ENCODE data around the gene NADSYN1.

Gene NADSYN1

DNA sequence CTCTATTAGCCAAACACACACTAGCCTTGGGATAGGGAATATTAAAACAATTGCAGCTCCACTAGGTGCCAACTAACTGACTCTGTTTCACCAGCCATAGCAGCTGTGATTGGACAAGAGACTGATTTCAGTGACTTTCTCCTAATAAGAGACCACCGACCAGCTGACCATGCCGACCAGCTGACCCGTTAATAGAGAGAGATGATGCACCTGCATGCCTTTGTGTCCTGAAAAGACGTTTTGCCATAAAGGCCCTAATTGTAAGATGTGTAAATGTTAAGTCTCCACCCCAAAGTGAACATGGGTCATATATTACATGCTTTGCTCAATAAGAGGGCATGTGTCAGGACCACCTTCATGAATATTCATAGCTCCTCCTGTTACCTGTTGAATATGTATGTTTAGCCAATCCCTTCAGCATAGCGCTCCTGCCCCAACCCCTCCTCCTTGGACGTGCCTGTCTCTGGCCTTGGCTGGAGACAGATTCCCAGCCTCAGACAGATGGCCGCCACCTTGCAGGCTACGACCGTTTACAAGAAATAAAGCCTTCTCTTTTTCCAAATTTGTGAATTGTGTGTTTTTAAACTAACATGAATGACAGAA lies 1.3 kb upstream of the NADSYN1 start:
- peak; percentile 22 for DNase-seq (ENCODE audit: low spot score)

DNA sequence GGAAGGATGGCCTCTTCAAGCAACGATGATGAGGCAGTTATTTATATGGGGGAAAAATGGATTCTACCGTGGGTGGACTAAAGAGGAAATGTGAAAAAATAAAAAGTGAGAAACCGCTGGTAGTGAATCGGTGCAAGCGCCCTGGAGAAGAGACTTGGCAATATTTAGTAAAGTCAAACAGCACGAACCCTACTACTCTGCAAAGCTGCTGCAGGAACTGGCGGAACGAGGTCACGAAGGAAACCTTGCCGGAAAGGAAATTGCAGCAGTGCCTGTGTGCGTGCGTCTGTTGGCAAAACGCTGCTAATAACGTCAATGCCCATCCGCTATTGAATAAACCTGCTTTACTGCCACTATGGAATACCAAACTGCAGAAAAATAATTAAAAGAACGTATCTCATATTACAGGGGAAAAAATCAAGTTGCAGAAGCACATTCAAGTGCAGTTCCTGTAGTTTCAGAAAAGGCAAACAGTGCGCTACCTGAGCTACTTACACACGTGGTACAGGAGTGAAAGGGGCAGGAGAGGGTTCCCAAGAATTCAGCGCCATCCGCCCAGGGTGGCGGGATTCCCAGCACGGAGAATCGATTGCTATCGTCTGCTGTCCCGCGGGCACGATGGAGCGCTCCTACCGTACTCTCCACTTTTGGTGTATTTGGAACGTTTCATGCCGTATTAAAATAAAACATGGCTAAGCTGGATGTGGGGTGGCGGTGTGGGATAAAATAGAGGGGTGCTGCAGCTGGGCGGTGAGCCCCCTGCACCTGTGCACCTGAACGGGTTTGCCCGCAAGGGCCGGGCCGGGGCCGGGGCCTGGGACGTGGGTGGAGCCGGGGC lies 585 bp upstream of the NADSYN1 start:
- peak; percentile 70 for DNase-seq (ENCODE audit: low spot score)

DNA sequence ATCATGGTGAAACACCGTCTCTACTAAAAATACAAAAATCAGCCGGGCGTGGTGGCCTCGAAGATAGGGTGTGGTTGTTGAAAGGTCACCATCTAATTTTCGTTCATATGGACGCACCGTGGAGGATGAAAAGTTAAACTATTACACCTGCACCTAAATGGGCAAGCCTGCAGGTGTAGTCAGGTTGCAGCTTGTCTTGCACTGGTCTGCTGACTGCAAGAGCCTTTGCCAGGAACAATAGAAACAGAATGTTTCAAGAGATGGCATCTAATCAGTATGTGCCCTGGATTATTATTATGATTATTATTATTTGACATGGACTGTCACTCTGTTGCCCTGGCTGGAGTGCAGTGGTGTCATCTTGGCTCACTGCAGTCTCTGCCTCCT lies 908 bp downstream of the NADSYN1 start:
- no peak for DNase-seq (ENCODE audit: low spot score)

DNA sequence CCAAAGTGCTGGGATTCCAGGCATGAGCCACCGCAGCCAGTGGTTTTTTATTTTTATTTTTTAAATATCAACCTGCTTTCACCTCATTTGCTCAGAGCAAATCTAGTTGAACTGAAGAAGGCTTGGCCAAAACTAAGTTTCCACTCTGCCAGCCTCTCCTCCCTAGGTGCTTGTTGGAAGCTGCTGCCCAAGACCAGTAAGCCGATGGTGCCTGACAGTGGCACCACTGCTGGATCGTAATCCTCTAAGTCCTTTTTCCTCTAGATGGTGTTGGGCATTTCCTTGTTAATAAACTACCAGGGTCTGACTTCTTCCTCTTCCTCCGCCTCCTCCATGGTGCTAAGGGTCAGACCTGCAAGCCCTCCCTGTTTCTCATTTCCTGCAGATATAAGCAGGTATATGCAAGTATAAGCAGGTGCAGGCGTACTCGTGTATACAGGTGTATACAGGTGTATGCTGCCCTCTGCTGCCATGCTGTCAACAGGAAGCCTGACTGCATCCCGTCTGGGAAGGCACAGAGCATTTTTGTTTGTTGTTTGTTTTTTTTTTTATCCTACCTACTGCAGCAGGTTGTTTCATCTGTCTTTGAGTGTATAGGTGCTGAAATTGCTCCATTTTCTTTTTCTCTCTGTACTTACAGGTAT lies 1.6 kb downstream of the NADSYN1 start:
- no peak for DNase-seq (ENCODE audit: low spot score)

DNA sequence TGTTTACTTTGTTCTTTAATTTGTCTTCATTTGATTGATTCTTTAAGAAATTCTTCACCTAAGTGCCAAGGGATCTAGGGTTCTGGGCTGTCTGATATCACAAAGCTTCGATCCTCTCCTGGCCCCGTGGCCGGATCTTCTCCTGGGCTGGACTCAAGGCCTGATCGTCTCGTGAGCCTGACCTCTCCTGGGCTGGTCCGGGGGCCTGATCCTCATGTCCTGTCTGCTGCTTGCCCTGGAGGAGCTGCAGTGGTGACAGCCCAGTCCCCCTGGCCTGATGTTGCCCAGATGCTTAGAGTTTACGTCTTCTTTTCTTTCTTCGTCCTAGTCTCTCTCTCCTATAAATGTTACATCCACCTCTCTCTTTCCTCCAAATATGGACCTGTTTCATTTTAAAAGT lies 3.3 kb downstream of the NADSYN1 start:
- no peak for DNase-seq (ENCODE audit: low spot score)

DNA sequence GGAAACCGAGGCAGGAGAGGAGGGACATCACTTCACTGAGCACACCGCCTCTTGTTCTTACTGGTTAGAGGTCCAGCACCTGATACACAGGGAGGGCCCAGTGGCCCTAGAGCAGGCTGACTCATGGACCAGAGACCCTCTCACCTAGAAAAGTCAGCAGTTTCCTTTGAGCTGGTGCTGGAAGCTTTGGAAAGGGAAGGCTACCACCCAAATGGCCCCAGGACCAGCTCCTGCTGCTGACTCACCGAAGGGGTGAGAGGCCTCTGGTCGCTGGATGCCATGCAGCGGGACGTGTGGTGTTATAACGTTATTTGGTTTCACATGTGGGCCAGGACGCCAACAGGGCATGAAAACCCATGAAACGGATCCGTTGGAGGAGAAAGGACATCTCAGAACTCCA lies 3.8 kb downstream of the NADSYN1 start:
- no peak for DNase-seq (ENCODE audit: low spot score)

DNA sequence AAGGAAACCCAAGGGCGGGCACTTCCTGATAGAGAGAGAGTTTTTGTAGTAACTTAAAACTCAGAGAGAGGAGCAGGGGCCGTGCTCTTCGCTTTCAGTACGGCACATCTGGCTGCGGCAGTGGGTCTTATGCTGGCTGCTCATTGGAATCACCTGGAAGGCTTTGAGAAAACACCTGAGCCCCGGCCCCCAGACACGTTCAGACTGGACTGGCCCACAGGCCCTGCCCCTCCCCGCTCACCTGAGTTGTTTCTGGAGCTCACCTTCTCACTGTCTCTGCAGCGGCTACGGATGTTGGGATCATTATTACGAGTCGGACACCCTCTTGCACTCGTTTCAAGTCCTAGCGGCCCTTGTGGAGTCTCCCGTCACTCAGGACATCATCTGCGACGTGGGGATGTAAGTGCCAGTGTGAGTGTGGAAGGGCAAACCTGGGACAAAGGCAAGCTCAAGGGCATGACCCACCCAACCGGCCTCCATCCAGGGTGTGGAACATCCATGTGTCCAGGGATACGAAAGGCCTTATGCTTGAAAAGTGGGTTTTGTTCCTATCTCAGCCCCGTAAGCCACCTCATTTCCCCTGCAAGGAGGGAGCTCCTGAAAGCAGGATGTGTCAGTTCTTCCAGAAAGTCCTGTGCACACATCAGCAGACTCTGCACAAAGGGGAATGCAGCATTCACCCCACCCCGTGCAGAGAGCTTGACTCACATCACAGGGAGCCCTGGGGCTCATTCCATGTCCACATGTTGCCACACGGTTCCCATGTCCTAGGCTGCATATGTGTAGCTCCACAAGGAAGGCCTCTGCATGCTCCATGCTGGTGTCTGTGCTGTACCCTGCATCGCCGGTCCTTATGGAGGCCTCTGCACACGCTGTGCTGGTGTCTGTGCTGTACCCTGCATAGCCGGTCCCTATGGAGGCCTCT lies 5.4 kb downstream of the NADSYN1 start:
- DNase-seq (ENCODE audit: low spot score), result no peak

DNA sequence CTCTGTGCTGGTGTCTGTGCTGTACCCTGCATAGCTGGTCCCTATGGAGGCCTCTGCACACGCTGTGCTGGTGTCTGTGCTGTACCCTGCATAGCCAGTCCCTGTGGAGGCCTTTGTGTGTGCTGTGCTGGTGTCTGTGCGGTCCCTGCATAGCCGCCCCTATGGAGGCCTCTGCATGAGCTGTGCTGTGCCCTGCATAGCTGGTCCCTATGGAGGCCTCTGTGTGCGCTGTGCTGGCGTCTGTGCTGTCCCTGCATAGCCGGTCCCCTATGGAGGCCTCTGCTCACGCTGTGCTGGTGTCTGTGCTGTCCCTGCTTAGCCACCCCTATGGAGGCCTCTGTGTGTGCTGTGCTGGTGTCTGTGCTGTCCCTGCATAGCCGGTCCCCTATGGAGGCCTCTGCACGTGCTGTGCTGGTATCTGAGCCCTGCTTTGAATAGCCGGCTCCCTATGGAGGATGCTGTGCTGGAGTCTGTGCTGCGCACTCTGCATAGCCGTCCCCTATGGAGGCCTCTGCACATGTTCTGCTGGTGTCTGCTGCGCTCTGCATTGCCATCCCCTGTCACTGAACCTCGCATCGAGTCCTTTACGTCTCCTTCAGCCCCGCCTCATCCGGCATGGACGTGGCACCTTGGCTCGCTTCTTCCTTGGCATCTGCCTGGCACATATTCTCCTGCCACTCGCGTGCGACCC lies 6.2 kb downstream of the NADSYN1 start:
- DNase-seq (ENCODE audit: low spot score), result no peak

DNA sequence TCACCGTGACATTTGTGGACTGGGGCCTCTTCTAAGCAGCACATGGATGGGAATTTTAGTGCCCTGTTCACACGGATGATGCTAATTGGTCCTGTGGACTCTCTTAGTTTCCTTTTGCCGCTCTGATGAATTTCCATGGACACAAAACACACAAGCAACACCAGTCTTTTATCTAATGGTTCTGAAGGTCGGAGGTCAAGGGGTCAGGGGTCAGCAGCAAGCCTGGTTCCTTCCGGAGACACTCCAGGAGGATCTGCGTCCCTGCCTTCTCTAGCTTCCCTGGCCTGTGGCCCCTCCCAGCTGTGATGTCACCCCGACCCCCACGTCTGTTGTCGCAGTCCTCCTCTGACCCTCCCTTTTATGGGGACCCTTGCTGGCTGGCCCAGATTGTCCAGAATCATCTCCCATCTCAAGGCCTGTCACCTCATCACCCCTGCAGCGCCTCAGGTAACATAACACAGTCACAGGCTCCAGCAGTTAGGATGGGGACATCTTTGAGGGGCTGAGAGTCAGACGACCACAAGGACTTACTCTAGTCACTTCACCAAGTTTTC lies 6.8 kb downstream of the NADSYN1 start:
- DNase-seq (ENCODE audit: low spot score), result no peak

DNA sequence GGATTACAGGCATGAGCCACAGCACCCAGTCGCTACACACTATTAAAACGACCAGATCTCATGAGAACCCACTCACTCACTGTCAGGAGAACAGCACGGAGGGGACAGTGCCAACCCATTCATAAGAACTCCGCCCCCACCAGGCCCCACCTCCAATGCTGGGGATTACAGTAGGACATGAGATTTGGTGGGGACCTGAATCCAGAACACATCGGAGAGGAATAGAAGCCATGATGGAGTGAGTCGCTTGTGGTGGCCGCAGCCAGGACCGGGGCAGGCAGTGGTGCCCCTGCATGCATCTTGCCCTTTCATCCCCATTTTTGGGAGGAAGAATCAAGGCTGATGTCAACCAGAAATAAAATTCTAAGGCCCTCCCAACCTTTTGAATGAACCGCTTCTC lies 8.7 kb downstream of the NADSYN1 start:
- DNase-seq (ENCODE audit: low spot score), result no peak

DNA sequence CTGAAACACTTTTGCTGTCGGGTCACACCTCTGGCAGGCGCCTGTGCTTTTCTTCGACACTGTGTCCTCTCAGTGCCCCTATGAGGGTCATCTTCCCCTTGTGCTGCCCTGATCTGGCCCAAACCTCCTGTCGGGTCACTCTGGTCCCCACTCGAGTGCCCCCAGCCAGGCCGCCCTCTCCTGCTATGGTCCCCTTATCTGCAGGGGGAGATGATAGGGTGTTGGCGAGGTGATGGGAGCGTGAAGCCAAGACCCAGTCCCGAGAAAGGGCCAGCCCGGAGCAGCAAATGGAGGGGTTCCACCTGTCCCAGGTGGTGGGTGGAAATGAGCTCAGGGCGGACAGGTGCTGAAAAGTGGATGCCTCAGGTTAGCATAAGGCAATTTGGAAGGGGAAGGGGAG lies 9.7 kb downstream of the NADSYN1 start:
- no peak for DNase-seq (ENCODE audit: low spot score)

DNA sequence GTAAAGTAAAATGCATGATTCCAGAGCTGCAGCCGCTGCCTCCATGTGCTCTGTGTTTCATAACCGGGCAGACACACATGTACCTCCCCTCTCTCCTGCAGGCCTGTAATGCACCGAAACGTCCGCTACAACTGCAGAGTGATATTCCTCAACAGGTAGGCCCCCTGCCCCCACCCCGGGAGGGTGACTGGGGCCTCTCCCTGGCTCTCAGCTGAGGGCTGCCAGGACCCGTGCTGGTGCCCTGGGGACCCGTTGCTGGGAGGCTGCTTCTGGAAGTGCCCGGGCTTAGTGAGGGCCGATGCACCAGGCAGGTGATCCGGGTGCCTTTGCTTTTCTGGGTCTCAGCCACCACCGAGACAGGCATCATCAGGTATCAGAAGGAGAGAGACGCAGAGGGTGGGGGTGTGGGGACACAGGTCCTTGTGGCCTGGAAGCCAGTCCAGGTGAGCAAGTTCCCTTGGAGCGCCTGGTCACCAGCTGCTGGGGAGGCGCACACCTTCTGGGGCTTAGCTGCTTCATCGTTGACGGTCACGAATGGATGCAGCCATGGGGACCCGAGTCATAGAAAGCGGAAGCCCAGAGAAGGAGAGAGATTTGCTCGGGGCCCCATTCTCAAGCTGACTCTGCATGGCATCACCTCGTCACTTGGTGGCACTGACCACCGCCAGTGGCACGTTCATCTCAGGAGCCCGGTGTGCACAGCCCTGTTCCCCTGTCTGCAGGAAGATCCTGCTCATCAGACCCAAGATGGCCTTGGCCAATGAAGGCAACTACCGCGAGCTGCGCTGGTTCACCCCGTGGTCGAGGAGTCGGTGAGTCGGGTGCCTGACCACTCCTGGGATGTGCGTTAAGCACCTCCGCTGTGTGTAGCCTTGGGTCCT lies 10.6 kb downstream of the NADSYN1 start:
- DNase-seq (ENCODE audit: low spot score), result no peak

DNA sequence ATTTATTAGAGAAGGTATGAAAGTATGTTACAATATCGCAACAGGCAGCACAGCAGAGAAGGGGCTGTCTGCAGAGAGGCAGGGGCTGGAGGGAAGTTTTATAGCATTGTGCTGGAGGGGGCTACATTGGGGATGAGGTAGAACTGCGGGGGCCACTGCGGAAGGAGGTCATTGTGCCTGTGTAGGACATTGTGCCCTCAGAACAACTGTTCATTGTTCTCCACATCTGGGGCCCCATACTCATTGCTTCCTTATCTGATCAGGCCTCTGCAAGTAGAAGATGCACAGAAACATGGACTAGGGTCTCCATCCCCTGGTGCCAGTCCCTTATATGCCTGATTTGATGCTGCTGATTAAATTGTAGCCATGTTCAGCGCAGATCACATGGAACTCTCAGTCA lies 12.1 kb downstream of the NADSYN1 start:
- no peak for DNase-seq (ENCODE audit: low spot score)

DNA sequence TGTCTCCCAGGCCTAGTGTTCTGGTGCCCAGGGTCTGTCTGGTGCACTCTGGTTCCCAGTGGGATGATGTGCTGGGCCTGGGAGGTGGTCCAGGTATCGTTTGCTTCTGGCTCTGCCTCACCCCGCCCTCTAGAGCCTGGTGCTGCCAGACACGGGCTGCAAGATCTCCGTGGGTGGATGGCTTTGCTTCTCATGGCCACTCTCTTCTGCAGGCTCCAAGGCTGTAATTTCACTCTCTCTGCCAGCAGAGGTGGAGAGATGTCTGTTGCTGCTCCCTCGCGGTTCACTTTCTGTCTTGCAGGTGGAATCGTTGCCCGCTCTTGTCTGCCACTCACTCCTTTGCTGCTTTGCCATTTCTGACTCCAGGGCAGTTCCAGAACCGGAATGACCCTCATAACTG lies 13.4 kb downstream of the NADSYN1 start:
- no peak for DNase-seq (ENCODE audit: low spot score)

DNA sequence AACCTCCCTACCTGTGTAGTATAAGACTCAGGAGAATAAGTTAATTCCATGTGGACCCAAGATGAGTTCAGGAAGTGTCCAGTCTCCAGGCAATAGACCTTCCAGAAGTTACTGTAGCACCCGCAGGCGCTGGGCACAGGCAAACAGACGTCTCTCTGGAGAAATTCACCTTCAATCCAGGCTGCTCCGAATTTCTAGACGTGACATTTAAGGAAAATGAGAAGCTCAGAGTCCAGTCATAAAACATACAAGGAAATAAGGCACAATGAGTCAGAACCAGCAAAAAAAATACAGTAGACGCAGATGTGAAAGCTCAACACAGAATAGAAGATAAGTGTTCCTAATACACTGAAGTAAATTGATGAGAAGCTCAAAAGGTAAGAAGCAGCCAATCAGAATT lies 14.2 kb downstream of the NADSYN1 start:
- DNase-seq (ENCODE audit: low spot score), result no peak

DNA sequence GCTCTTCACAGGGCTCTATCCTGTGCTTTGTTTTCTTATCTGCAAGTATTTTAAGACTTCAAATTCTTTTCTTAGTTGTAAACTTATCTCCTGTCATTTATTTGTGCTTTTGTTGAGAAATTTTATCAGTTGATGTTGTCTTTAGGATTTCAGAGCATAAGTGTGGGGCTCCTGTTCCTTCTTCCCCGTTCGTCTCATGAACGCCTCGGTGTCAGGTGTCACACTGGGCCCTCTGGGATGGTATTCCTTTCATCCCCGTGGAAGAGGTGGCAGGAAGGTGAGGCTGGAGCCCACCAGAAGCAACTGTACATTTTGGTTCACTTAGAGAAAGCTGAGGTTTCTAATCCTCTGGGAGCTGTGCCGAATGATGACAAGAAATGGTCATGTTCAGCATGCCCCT lies 17.9 kb downstream of the NADSYN1 start:
- no peak for DNase-seq (ENCODE audit: low spot score)

DNA sequence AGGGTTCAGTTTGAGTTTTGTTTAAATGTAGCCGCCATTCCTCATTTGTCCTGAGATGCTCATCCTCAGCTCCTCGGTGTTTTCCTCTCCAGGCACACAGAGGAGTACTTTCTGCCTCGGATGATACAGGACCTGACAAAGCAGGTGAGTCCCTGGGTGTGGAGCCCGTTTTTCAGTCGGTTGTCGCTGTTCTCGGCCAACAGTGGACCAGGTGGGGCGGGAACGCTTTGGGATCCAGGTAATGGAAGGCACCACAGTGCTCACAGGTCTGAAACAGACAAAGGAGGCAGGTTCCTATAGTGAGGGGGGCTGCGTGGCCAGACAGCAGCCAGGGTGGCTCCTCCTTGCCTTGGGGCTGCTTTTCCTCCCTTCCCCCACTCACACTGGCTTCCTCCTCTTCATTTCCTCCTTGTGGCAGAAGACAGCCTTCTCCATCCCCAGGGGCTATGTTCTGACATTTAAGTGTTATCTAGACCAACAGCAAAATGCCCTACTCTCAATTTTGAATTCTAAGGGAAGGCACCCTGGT lies 19.4 kb downstream of the NADSYN1 start:
- DNase-seq (ENCODE audit: low spot score), result no peak

DNA sequence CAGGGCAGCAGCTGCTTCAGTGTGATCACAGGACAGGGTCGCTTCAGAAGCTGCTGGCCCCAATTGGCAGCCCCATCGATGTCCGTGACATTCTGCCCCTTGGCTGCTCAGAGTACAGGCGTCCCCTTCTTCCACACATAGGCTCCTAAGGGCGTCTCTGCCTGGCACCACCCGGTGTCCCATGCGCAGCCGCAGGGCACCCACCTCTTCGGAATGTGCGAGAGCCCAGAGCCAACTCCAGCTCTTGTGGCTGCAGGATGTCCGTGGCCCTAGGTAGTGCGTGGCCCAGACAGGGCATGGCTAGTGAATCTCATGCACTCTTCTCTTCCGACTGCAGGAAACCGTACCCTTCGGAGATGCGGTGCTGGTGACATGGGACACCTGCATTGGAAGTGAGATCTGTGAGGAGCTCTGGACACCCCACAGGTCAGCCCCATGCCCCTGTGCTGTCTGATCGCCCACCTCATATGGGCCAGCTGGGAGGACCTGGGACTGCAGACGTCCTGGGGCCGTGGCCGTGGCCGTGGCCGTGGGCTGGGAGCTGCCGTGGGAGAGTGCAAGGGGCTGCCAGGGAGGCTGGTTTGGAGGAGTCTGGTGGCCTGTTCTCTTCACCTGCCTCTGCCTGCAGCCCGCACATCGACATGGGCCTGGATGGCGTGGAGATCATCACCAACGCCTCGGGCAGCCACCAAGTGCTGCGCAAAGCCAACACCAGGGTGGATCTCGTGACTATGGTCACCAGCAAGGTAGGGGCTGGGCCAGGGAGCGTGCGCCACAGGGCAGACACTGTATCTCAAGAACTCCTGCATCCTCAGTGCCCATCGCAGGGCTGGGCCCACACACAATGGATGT lies 20.2 kb downstream of the NADSYN1 start:
- no peak for DNase-seq (ENCODE audit: low spot score)

DNA sequence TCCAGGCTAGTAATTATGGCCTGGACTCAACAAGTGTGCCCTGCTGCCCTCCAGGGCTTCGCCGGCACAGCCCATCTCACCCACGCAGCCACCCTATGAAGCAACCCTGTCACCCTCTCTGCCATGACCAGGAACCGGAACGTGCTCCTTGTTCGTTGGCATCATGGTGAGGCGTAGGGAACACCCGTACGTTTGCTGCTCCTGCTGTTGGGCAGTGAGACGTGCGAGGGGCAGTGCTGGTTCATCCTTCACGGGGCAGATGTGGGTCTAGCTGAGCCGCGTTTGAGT lies 20.7 kb downstream of the NADSYN1 start:
- no peak for DNase-seq (ENCODE audit: low spot score)

All from activated CD4-positive, alpha-beta T cell treated with anti-CD3 and anti-CD28 coated beads, Interleukin-2, Interleukin-4, amounts not matched to agents 100 ng/mL and 50 ng/mL, durations not matched to agents 16 hours and 8 hours (primary cell).